ENCODE data around the gene TOGARAM2.

The TOGARAM2 gene

GRCh38 chr2:28993206-28993960 lies 12.3 kb downstream of the TOGARAM2 start:
- TF ChIP-seq CTCF (conservative IDR thresholded peaks at IDR 0.05; ENCODE audit: low read depth, low read length): no peak
- no peak overlapping the region for H3K4me3 ChIP-seq (ENCODE audit: low read length)
- DNase-seq (ENCODE audit: low read depth): no peak

- no peak overlapping the region for H3K4me3 ChIP-seq (ENCODE audit: low read length)
- no peak for DNase-seq (ENCODE audit: low read depth)
- TF ChIP-seq CTCF (conservative IDR thresholded peaks at IDR 0.05; ENCODE audit: low read depth, low read length): no peak
Measured at GRCh38 chr2:28994074-28994473, 13.0 kb downstream of the TOGARAM2 start.

GRCh38 chr2:28994679-28995078 lies 13.6 kb downstream of the TOGARAM2 start:
- no peak overlapping the region for H3K4me3 ChIP-seq (ENCODE audit: low read length)
- TF ChIP-seq CTCF (conservative IDR thresholded peaks at IDR 0.05; ENCODE audit: low read depth, low read length): no peak
- no peak for DNase-seq (ENCODE audit: low read depth)

- no peak for TF ChIP-seq CTCF (conservative IDR thresholded peaks at IDR 0.05; ENCODE audit: low read depth, low read length)
- no peak for DNase-seq (ENCODE audit: low read depth)
- H3K4me3 ChIP-seq (ENCODE audit: low read length): no peak overlapping the region
Measured at GRCh38 chr2:28995765-28996750, 15.0 kb downstream of the TOGARAM2 start.

- DNase-seq (ENCODE audit: low read depth): no peak
- H3K4me3 ChIP-seq (ENCODE audit: low read length): no peak overlapping the region
- no peak for TF ChIP-seq CTCF (conservative IDR thresholded peaks at IDR 0.05; ENCODE audit: low read depth, low read length)
Measured at GRCh38 chr2:28997237-28997846, 16.2 kb downstream of the TOGARAM2 start.

GRCh38 chr2:28997847-28998735 lies 17.0 kb downstream of the TOGARAM2 start:
- H3K4me3 ChIP-seq (ENCODE audit: low read length): no peak overlapping the region
- TF ChIP-seq CTCF (conservative IDR thresholded peaks at IDR 0.05; ENCODE audit: low read depth, low read length): no peak
- no peak for DNase-seq (ENCODE audit: low read depth)

All from retinal pigment epithelial cell (primary cell).